Activated naive CD8-positive, alpha-beta T cell (primary cell): ENCODE results near the gene PDE4B.

Experiments
- H3K27ac Mint-ChIP-seq: one replicate; pipeline ENCODE4 v1.8.0; 2021; ENCODE audit warnings: mixed read lengths
- H3K27me3 Mint-ChIP-seq: one replicate; pipeline ENCODE4 v1.8.0; 2021; ENCODE audit warnings: mixed read lengths
- H3K36me3 Mint-ChIP-seq: one replicate; pipeline ENCODE4 v1.8.0; 2021; ENCODE audit warnings: mixed read lengths
- H3K4me1 Mint-ChIP-seq: one replicate; pipeline ENCODE4 v1.8.0; 2021; ENCODE audit warnings: low read depth, mixed read lengths
- H3K4me3 Mint-ChIP-seq: one replicate; pipeline ENCODE4 v1.8.0; 2021; ENCODE audit warnings: mild to moderate bottlenecking, mixed read lengths
- H3K9me3 Mint-ChIP-seq: one replicate; pipeline ENCODE4 v1.8.0; 2021; ENCODE audit warnings: low read depth, mixed read lengths

Gene PDE4B

GRCh38 chr1:66296370-66296769 lies 503.7 kb downstream of the PDE4B start:
- H3K36me3 Mint-ChIP-seq = peaks cover 2% of the 10 kb centered on the region

DNA sequence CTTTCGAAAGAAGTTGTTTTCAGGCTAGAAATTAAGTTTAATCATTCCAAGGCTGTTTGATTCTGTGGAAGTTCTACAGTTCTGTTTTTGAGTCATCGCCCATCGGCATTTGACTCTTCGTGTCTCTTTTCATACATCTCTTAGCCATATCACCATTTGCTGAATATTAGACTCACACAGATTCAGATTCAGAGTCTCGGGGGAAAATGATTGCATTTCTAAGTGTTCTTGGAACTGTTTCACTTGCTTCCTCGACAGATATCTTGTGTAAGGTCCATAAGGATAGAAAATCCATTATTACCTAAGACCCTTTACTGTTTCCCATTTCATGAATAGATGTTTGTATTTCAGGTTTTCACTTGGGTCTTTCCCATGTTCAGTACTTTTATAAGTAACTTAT lies 504.3 kb downstream of the PDE4B start:
- Mint-ChIP-seq H3K36me3 (peaks cover 2% of the 10 kb centered on the region), H3K4me1 (peaks cover 37% of the 10 kb centered on the region), H3K9me3 (no peaks in the 10 kb centered on the region), H3K4me3 (no peak overlapping the region), H3K27me3 (no peaks in the 10 kb centered on the region), H3K27ac (no peak overlapping the region)

More at GRCh38 chr1:66296370-66296769, 503.7 kb downstream of the PDE4B start:
- Mint-ChIP-seq H3K4me3 (no peak overlapping the region), H3K4me1 (peaks cover 36% of the 10 kb centered on the region), H3K27me3 (no peaks in the 10 kb centered on the region), H3K27ac (no peak overlapping the region), H3K9me3 (no peaks in the 10 kb centered on the region)

DNA sequence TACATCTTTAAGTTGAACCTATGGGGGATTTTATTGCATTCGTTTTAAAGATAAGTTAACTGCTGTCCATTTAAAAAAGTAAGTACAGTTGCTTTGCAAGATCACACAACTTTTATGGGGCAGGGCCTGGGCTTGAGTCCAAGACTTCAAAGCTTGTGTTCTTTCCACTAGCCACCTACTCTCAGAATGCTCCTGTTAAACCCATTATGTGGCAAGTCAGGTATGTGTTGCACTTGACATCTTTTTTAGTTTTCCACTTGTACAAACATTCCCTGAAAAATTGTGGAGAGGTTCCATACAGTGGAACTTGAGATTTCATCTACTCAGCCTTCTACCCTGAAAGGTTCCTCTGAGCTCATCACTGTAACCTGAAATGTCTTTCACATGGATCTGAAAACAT lies 505.8 kb downstream of the PDE4B start:
- Mint-ChIP-seq H3K36me3 (peaks cover 2% of the 10 kb centered on the region), H3K4me3 (no peak overlapping the region), H3K9me3 (no peaks in the 10 kb centered on the region), H3K27ac (no peak overlapping the region), H3K27me3 (no peaks in the 10 kb centered on the region), H3K4me1 (peaks cover 51% of the 10 kb centered on the region)

GRCh38 chr1:66300280-66300971 lies 507.7 kb downstream of the PDE4B start:
- Mint-ChIP-seq H3K9me3 (no peaks in the 10 kb centered on the region), H3K27me3 (no peaks in the 10 kb centered on the region), H3K27ac (peak overlapping the region; percentile 91), H3K4me3 (peak overlapping the region; percentile 82), H3K36me3 (peaks cover 2% of the 10 kb centered on the region), H3K4me1 (peaks cover 40% of the 10 kb centered on the region)

DNA sequence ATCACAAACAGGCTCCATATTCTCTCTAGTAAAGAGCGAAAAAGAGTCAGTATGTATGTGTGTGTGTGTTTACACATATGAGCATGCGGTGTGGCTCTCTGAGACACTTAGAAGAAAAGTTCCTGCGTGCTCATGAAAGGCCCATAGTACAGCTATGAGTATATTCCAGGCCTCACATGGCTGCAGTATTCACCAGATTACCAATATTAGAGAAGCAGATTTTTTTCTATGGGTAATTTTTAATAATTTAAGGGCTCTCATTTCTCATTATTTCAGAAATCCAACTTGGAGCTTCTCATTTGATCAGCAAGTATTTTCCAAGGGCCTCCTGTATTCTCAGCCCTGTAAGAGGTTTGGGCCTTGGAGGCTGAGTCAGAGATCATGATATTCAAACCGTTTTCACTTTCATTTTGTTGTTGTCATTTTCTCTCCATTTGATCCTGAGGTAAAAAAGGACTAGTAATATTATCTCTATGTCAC lies 508.3 kb downstream of the PDE4B start:
- Mint-ChIP-seq H3K27ac (peak overlapping the region; percentile 91), H3K36me3 (peaks cover 2% of the 10 kb centered on the region), H3K27me3 (no peaks in the 10 kb centered on the region), H3K4me1 (peaks cover 35% of the 10 kb centered on the region), H3K9me3 (no peaks in the 10 kb centered on the region), H3K4me3 (peak overlapping the region; percentile 82)

DNA sequence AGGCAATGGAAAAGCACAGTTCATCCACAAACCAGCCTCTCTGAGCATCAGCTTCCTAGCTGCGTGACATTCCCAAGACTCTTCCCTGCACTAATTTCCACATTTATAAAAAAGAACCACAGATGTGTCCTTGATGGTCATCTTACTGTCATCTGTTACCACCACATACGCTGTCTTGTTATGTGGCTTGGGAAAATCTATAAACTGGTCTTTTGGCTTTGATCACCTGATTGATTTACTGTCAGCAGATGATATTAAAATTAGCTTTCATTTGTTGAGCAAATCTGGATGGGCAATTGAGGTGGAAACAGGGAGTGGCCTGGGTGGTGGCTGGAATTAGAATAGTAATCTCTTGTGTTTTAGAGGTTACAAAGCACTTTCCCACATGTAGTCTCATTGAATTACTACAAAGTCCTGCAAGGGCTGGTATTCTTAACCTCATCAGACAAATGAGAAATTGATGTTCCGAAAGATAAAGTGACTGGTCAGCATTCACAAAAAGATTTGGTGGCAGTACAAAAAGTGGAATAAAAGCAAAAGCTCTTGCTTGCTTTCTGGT lies 509.6 kb downstream of the PDE4B start:
- Mint-ChIP-seq H3K27me3 (no peaks in the 10 kb centered on the region), H3K36me3 (peaks cover 2% of the 10 kb centered on the region), H3K4me1 (peaks cover 33% of the 10 kb centered on the region), H3K4me3 (peak overlapping the region; percentile 2), H3K27ac (peak overlapping the region; percentile 52), H3K9me3 (no peaks in the 10 kb centered on the region)

- Mint-ChIP-seq H3K4me1 (peaks cover 33% of the 10 kb centered on the region), H3K27ac (peak overlapping the region; percentile 52), H3K36me3 (peaks cover 2% of the 10 kb centered on the region), H3K9me3 (no peaks in the 10 kb centered on the region), H3K27me3 (no peaks in the 10 kb centered on the region), H3K4me3 (peak overlapping the region; percentile 2)
These were observed 510.1 kb downstream of the PDE4B start for GRCh38 chr1:66302815-66303214.

DNA sequence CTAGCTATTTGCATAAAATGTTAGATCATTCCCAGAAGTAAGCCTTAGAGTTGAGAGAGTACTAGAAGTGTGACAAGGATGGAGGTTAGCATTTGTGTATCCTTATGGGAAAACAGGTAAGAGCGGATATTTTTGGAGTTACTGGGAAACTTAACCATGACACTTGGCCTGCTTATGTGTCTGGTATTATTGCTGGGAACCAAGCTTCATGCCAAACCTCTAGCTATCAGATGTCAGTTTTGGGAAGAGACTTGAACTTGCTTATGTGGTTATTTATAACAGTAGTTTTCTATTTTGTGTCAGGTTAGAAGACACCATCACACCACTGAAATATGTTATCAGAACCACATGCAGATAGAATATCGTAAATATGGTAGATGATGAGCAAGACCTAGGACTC lies 511.0 kb downstream of the PDE4B start:
- no peak overlapping the region for H3K27ac Mint-ChIP-seq
- H3K4me3 Mint-ChIP-seq = no peak overlapping the region
- no peaks in the 10 kb centered on the region for H3K9me3 Mint-ChIP-seq
- H3K36me3 Mint-ChIP-seq = peaks cover 2% of the 10 kb centered on the region
- H3K27me3 Mint-ChIP-seq = no peaks in the 10 kb centered on the region
- peaks cover 33% of the 10 kb centered on the region for H3K4me1 Mint-ChIP-seq

- Mint-ChIP-seq H3K9me3 (no peaks in the 10 kb centered on the region), H3K27me3 (no peaks in the 10 kb centered on the region), H3K27ac (no peak overlapping the region), H3K4me1 (peaks cover 32% of the 10 kb centered on the region), H3K36me3 (peaks cover under 1% of the 10 kb centered on the region), H3K4me3 (no peak overlapping the region)
These were observed 511.4 kb downstream of the PDE4B start for GRCh38 chr1:66304128-66304527.

DNA sequence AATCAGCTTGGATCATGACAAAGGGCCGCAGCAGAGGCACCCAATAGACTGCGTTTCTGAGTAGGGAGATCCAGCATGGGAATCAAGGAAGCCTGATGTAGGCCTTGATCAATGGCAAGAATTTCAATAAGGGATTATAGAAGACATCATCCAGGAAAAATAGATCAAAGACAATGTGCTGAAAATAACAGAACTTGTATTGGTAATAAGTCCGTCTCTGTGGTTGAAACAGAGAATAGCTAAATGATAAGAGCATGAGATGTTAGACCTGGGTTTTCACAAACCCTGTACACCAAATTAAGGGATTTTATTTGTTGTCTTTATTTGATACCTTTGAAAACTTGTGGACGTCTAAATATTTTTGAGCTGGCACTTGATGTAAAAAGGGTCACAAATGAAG lies 513.2 kb downstream of the PDE4B start:
- Mint-ChIP-seq H3K4me1 (peaks cover 25% of the 10 kb centered on the region), H3K27me3 (no peaks in the 10 kb centered on the region), H3K4me3 (no peak overlapping the region), H3K9me3 (no peaks in the 10 kb centered on the region), H3K36me3 (no peaks in the 10 kb centered on the region), H3K27ac (no peak overlapping the region)

DNA sequence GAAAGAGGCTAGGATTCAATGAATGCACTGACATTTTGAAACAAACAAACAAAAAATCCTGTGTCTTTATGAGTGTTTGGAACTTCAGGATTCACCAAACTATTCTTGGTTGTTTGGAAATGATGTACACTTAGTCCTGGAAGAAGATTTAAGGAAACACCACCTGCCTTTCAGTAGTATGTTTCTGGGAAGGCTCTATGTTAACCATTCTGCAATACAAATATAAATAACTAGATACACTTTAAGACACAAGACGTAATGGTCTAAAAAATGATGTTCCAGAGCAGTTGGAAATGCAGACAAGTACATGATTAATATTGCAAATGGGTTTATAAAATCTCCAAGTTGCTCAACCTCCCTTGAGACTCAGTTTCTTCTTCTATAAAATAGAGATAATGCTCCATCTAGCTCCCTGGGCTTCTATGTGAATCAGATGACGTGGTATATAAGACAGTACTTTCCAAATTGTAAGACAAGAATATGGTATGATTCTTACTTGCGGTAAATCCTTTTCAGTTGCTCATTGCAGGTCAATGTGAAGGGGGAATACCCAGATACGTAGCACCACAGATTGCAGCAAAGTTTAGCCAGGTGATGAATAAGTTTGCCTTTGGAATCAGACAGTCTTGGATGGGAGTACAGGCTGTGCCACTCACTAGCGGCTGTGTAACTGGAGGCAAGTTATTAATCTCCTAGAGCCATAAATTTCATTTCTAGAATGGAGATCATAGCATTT lies 516.5 kb downstream of the PDE4B start:
- Mint-ChIP-seq H3K9me3 (no peaks in the 10 kb centered on the region), H3K36me3 (no peaks in the 10 kb centered on the region), H3K4me1 (no peaks in the 10 kb centered on the region), H3K27ac (no peak overlapping the region), H3K4me3 (no peak overlapping the region), H3K27me3 (no peaks in the 10 kb centered on the region)

- H3K36me3 Mint-ChIP-seq = peaks cover 4% of the 10 kb centered on the region
- H3K9me3 Mint-ChIP-seq = no peaks in the 10 kb centered on the region
- H3K27me3 Mint-ChIP-seq = no peaks in the 10 kb centered on the region
- H3K27ac Mint-ChIP-seq = no peak overlapping the region
- H3K4me3 Mint-ChIP-seq = no peak overlapping the region
- peaks cover under 1% of the 10 kb centered on the region for H3K4me1 Mint-ChIP-seq
These were observed 518.4 kb downstream of the PDE4B start for GRCh38 chr1:66311092-66311491.

GRCh38 chr1:66311628-66312027 lies 518.9 kb downstream of the PDE4B start:
- Mint-ChIP-seq H3K9me3 (no peaks in the 10 kb centered on the region), H3K27me3 (no peaks in the 10 kb centered on the region), H3K4me1 (peaks cover 6% of the 10 kb centered on the region), H3K27ac (no peak overlapping the region), H3K4me3 (no peak overlapping the region), H3K36me3 (peaks cover 4% of the 10 kb centered on the region)

- Mint-ChIP-seq H3K27me3 (no peaks in the 10 kb centered on the region), H3K4me3 (no peak overlapping the region), H3K27ac (no peak overlapping the region), H3K4me1 (peaks cover 13% of the 10 kb centered on the region), H3K9me3 (no peaks in the 10 kb centered on the region), H3K36me3 (peaks cover 4% of the 10 kb centered on the region)
These were observed 519.7 kb downstream of the PDE4B start for GRCh38 chr1:66312271-66312990.

DNA sequence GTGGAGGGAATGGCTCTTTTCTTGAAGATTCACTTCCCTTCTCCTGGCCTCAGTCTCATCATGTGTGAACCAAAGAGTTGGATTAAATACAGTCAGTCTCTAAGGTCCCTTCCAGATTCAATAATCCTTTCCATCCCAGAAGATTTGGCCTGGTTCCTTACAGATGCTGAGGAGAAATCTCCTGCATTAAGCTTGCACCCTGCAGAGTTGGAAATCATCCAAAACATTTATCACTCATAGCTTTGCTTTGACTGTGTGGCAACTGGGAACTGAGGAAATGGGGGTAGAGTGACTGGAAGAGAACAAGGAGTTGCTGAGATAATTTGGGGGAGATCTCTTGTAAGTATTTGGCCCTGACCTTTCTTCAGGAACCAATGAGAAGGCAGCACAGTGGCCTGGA lies 520.7 kb downstream of the PDE4B start:
- H3K36me3 Mint-ChIP-seq = peaks cover 4% of the 10 kb centered on the region
- H3K4me3 Mint-ChIP-seq = no peak overlapping the region
- peaks cover 13% of the 10 kb centered on the region for H3K4me1 Mint-ChIP-seq
- no peaks in the 10 kb centered on the region for H3K27me3 Mint-ChIP-seq
- no peak overlapping the region for H3K27ac Mint-ChIP-seq
- H3K9me3 Mint-ChIP-seq = no peaks in the 10 kb centered on the region
